Measurements from ENCODE around the gene ETFBKMT. TPM values are rescaled to one million over a fixed set of nuclear protein-coding genes. Genes with fewer than 3 reads are reported as not detected.
A peak's percentile ranks its signal among the peaks of the same experiment; 100 is the strongest.

Gene ETFBKMT
- total and polyA plus RNA-seq, 2 of the 13 experiments (the other 11 are each of a cell fraction or from before 2014, with no cell fraction given), result 0.62 to 0.93 TPM

DNA sequence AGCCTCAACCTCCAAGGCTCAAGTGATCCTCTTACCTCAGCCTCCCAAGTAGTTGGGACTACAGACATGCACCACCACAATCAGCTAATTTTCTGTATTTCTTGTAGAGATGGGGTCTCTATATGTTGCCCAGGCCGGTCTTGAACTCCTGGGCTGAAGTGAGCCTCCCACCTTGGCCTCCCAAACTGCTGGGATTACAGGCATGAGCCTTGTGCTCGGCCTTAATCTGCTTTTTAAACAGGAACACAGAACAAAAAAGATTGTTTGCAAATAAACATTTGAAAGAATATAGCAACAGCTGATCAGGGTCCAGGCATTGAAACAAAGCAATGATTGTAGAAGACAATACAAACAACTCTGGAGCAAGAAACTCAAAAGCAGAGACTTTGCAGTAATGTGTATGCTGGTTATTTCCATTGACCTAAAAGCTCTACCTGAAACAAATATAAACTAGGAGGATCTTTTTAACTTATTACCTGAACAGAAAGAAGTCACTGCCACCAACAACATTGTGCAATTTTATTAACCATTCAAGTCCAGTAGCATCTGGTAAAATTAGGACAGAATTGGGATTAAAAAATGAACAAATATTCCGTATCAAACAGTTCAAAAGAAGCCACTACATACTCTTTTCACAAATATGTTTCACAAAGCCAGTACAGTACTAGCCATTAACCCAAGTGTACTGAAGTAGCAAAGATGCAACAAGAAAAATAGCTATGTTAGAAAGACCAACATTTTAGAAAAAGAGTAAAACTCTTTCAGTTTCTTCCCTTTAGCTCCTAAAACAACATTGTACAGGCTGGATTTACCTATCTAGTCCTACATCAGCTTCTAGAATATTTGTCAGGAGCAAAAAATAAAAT, 55.2 kb downstream of the ETFBKMT start (continued):
- TF ChIP-seq MEIS2 (CRISPR knock-in tag; IDR thresholded peaks at IDR 0.05) (no peak), PAXIP1 (CRISPR knock-in tag; conservative IDR thresholded peaks at IDR 0.05) (peak; percentile 46), CAMTA2 (CRISPR knock-in tag; IDR thresholded peaks at IDR 0.05; ENCODE audit: borderline replicate concordance) (no peak), FOSL2 (CRISPR knock-in tag; IDR thresholded peaks at IDR 0.05) (peak; percentile 23; the same call in 1 of the 2 replicates), HMGXB4 (CRISPR knock-in tag; IDR thresholded peaks at IDR 0.05; ENCODE audit: borderline replicate concordance in 1 of 2, low read depth in 1 of 2) (no peak), GMEB2 (CRISPR knock-in tag; IDR thresholded peaks at IDR 0.05; ENCODE audit: low read depth) (no peak), ZNF766 (CRISPR knock-in tag; IDR thresholded peaks at IDR 0.05; ENCODE audit: borderline replicate concordance) (no peak), ZNF274 (CRISPR knock-in tag; IDR thresholded peaks at IDR 0.05) (no peak), YEATS4 (CRISPR knock-in tag; IDR thresholded peaks at IDR 0.05; ENCODE audit: borderline replicate concordance) (no peak), KDM1A (CRISPR knock-in tag; IDR thresholded peaks at IDR 0.05) (peak; percentile 94; the same call in 1 of the 2 replicates), RCOR2 (CRISPR knock-in tag; IDR thresholded peaks at IDR 0.05) (peak; percentile 88)
- TF ChIP-seq, protein P1, sequence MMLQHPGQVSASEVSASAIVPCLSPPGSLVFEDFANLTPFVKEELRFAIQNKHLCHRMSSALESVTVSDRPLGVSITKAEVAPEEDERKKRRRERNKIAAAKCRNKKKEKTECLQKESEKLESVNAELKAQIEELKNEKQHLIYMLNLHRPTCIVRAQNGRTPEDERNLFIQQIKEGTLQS (CRISPR knock-in tag; IDR thresholded peaks at IDR 0.05), result no peak
- TF ChIP-seq, protein P2, sequence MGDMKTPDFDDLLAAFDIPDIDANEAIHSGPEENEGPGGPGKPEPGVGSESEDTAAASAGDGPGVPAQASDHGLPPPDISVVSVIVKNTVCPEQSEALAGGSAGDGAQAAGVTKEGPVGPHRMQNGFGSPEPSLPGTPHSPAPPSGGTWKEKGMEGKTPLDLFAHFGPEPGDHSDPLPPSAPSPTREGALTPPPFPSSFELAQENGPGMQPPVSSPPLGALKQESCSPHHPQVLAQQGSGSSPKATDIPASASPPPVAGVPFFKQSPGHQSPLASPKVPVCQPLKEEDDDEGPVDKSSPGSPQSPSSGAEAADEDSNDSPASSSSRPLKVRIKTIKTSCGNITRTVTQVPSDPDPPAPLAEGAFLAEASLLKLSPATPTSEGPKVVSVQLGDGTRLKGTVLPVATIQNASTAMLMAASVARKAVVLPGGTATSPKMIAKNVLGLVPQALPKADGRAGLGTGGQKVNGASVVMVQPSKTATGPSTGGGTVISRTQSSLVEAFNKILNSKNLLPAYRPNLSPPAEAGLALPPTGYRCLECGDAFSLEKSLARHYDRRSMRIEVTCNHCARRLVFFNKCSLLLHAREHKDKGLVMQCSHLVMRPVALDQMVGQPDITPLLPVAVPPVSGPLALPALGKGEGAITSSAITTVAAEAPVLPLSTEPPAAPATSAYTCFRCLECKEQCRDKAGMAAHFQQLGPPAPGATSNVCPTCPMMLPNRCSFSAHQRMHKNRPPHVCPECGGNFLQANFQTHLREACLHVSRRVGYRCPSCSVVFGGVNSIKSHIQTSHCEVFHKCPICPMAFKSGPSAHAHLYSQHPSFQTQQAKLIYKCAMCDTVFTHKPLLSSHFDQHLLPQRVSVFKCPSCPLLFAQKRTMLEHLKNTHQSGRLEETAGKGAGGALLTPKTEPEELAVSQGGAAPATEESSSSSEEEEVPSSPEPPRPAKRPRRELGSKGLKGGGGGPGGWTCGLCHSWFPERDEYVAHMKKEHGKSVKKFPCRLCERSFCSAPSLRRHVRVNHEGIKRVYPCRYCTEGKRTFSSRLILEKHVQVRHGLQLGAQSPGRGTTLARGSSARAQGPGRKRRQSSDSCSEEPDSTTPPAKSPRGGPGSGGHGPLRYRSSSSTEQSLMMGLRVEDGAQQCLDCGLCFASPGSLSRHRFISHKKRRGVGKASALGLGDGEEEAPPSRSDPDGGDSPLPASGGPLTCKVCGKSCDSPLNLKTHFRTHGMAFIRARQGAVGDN (CRISPR knock-in tag; IDR thresholded peaks at IDR 0.05), result no peak
